ENCODE measurements around the gene GPR107. TPM values are rescaled to one million over a fixed set of nuclear protein-coding genes. Genes with fewer than 3 reads are reported as not detected.

Gene GPR107
- total and polyA plus RNA-seq, 3 donors from 2014 or later: 41.1 to 53.4 (median 49.1) TPM

DNA sequence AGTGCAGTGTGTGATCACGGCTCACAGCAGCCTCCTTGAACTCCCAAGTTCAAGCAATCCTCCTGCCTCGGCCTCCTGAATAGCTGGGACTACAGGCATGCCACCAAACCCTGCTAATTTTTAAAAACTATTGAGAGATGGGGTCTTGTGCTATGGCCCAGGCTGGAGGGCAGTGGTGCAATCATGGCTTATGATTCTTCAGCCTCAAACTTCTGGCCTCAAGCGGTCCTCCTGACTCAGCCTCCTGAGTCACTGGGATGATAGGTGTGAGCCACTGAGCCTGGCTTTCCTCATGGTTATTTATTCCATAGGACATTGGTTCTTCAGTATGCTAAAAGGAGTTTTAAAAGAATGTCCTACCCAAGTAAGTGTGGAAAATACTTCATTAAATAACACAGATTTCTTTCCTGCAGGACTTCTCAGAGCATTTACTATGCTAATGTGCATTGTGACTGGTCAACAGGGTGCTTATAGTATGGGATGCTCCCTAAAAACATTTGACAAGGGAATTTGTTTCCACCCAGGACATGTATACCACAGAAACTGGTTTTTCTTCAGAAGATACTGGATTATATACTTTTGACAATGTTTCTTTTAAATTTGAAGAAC is 107.3 kb downstream of the GPR107 start:
- no peaks in the 10 kb centered on the region for H3K9me3 ChIP-seq
- TF ChIP-seq POLR2A (IDR thresholded peaks at IDR 0.05): no peak
- TF ChIP-seq, protein P1, sequence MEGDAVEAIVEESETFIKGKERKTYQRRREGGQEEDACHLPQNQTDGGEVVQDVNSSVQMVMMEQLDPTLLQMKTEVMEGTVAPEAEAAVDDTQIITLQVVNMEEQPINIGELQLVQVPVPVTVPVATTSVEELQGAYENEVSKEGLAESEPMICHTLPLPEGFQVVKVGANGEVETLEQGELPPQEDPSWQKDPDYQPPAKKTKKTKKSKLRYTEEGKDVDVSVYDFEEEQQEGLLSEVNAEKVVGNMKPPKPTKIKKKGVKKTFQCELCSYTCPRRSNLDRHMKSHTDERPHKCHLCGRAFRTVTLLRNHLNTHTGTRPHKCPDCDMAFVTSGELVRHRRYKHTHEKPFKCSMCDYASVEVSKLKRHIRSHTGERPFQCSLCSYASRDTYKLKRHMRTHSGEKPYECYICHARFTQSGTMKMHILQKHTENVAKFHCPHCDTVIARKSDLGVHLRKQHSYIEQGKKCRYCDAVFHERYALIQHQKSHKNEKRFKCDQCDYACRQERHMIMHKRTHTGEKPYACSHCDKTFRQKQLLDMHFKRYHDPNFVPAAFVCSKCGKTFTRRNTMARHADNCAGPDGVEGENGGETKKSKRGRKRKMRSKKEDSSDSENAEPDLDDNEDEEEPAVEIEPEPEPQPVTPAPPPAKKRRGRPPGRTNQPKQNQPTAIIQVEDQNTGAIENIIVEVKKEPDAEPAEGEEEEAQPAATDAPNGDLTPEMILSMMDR (IDR thresholded peaks at IDR 0.05): no peak
- H3K4me1 ChIP-seq: no peaks in the 10 kb centered on the region
- DNase-seq: no peak
- no peak overlapping the region for H3K27ac ChIP-seq
- no peaks in the 10 kb centered on the region for H3K36me3 ChIP-seq (ENCODE audit: low read depth, missing control alignments)
- WGBS, 2 donors: 89 to 95% methylated on average over 3 of the region's 3 CpGs
- H3K4me3 ChIP-seq: no peak overlapping the region
- intact Hi-C loops (cut with DNase I; ENCODE audit: low total_unique reads): no loop called here
- no peaks in the 10 kb centered on the region for H3K27me3 ChIP-seq

DNA sequence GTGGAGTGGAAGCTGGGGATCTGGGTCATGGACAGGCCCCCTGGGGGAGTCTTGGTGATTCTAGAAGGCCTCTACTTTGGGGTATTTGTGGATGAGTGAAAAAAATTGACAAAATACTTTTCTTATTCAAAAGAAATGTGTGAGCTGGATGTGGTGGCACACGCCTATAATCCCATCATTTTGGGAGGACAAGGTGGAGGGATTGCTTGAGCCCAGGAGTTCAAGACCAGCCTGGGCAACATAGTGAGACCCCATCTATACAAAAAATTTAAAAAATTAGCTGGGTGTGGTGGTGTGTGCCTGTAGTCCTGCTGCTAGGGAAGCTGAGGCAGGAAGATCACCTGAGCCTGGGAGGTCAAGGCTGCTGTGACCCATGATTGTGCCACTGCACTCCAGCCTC is 111.9 kb downstream of the GPR107 start:
- TF ChIP-seq, protein P1 (IDR thresholded peaks at IDR 0.05): no peak
- no peak for TF ChIP-seq POLR2A (IDR thresholded peaks at IDR 0.05)
- intact Hi-C loops (cut with DNase I; ENCODE audit: low total_unique reads): no loop called here
- no peaks in the 10 kb centered on the region for H3K4me1 ChIP-seq
- 89 to 97% methylated on average over 1 of the region's 1 CpG for WGBS, 2 donors
- H3K4me3 ChIP-seq: no peak overlapping the region
- H3K27ac ChIP-seq: no peak overlapping the region
- H3K36me3 ChIP-seq (ENCODE audit: low read depth, missing control alignments): no peaks in the 10 kb centered on the region
- no peak for DNase-seq
- H3K27me3 ChIP-seq: no peaks in the 10 kb centered on the region
- H3K9me3 ChIP-seq: no peaks in the 10 kb centered on the region

DNA sequence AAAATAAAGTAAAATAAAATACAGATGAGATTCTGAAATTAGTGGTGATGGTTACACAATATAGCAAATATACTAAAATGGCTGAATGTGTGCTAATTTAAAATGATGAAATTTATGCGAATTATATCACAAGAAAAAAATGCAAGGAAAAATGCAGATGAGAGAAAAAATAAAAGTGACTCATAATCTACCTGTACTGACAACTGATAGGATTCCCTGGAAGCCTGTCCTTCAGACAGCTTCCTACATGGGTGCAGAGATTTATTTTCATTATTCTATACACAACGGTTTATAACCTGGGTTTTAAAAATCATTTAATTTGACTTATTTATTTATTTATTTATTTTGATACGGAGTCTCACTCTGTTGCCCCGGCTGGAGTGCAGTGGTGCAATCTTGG is 112.7 kb downstream of the GPR107 start:
- Histone ChIP-seq H3K27me3 (no peaks in the 10 kb centered on the region), H3K36me3 (ENCODE audit: low read depth, missing control alignments) (no peaks in the 10 kb centered on the region), H3K9me3 (no peaks in the 10 kb centered on the region), H3K4me3 (no peak overlapping the region), H3K27ac (no peak overlapping the region), H3K4me1 (no peaks in the 10 kb centered on the region)
- no peak for DNase-seq
- TF ChIP-seq POLR2A (IDR thresholded peaks at IDR 0.05): no peak
- TF ChIP-seq, protein P1 (IDR thresholded peaks at IDR 0.05): no peak
- intact Hi-C loops (cut with DNase I; ENCODE audit: low total_unique reads): no loop called here
- WGBS, 2 donors: 79 to 92% methylated on average over 4 of the region's 4 CpGs

DNA sequence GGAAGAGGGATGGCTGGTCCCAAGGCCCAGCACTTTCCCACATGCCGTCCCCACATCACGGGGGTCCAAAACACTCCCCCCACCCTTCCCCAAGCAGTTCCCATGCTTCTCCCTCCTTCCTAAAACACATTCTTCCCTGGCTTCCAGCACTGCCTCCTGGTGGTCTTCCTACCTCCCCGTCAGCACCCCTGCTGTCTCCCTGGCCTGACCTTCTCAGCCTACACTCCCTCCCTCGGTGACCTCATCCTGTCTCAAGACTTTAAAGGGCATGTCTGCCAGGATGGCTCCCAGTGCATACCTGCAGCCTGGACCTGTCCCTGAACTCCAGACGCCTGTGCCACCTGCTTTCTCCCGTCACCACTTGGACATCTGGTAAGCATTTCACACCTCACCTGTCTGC is 114.2 kb downstream of the GPR107 start:
- 76 to 86% methylated on average over 6 of the region's 6 CpGs for WGBS, 2 donors
- no peak for DNase-seq
- no peak for TF ChIP-seq POLR2A (IDR thresholded peaks at IDR 0.05)
- TF ChIP-seq, protein P1 (IDR thresholded peaks at IDR 0.05): no peak
- intact Hi-C loops (cut with DNase I; ENCODE audit: low total_unique reads): no loop called here
- no peaks in the 10 kb centered on the region for H3K36me3 ChIP-seq (ENCODE audit: low read depth, missing control alignments)
- H3K27me3 ChIP-seq: no peaks in the 10 kb centered on the region
- H3K4me3 ChIP-seq: no peak overlapping the region
- no peaks in the 10 kb centered on the region for H3K4me1 ChIP-seq
- H3K9me3 ChIP-seq: no peaks in the 10 kb centered on the region
- H3K27ac ChIP-seq: no peak overlapping the region
